Measurements from ENCODE around the gene PLSCR4. TPM values are rescaled to one million over a fixed set of nuclear protein-coding genes. Genes with fewer than 3 reads are reported as not detected.

PLSCR4 gene
- total RNA-seq (2022; extraction: Qiagen RNA extraction): 6.2 to 9.8 TPM (median 8.2 TPM) in 5 replicates

GRCh38 chr3:146250449-146251382 lies at the start of gene PLSCR4:
TSS of gene PLSCR4 (minus strand) at chr3:146251105. CDS start at chr3:146222071, 29,034 bp downstream.

GRCh38 chr3:146160964-146161662 lies 89.8 kb downstream of the PLSCR4 start, which contains the start of gene PLOD2:
TSS of gene PLOD2 (minus strand) at chr3:146161184. CDS start at chr3:146160989, 195 bp downstream.

Other genes starting within 250 kb of the PLSCR4 start
- gene PLOD2, start 89.9 kb downstream of the PLSCR4 start, total RNA-seq (2022; extraction: Qiagen RNA extraction): 68.7 to 112 TPM (median 85.1 TPM) in 5 replicates
- 0.09 to 0.16 TPM in 2 of 5 replicates, not detected in the others for gene PLSCR2, start 218.5 kb upstream of the PLSCR4 start, total RNA-seq (2022; extraction: Qiagen RNA extraction)